ENCODE measurements around the gene GDF2. TPM values are rescaled to one million over a fixed set of nuclear protein-coding genes. Genes with fewer than 3 reads are reported as not detected.

GDF2 gene
- total RNA-seq, 1 donor from 2014 or later, result not detected

DNA sequence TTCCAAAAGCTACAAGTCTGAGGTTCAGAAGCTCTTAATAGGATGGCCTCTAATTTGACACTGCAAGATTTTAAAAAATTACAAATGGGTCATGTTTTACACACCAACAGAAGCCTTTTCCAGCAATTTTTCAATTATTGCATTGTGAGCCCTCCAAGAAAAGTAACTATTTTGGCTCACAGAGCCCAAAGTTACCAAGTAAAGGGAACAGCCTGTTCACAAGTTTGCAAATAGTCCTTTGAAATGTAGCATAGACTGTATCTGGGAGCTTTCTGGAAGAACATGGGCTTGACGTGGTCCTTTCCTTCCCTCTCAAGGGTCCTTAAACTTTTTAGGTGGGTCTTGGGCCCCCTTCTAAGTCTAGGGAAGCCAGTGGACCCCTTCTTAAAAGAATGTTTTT, 23.5 kb upstream of the GDF2 start:
- Histone ChIP-seq H3K9me3 (no peaks in the 10 kb centered on the region), H3K4me1 (no peaks in the 10 kb centered on the region), H3K27ac (peak overlapping the region; percentile 36), H3K4me3 (no peak overlapping the region), H3K36me3 (no peaks in the 10 kb centered on the region), H3K27me3 (peaks cover 23% of the 10 kb centered on the region)
- intact Hi-C loops (cut with DNase I), result no loop called here
- TF ChIP-seq, protein P1, sequence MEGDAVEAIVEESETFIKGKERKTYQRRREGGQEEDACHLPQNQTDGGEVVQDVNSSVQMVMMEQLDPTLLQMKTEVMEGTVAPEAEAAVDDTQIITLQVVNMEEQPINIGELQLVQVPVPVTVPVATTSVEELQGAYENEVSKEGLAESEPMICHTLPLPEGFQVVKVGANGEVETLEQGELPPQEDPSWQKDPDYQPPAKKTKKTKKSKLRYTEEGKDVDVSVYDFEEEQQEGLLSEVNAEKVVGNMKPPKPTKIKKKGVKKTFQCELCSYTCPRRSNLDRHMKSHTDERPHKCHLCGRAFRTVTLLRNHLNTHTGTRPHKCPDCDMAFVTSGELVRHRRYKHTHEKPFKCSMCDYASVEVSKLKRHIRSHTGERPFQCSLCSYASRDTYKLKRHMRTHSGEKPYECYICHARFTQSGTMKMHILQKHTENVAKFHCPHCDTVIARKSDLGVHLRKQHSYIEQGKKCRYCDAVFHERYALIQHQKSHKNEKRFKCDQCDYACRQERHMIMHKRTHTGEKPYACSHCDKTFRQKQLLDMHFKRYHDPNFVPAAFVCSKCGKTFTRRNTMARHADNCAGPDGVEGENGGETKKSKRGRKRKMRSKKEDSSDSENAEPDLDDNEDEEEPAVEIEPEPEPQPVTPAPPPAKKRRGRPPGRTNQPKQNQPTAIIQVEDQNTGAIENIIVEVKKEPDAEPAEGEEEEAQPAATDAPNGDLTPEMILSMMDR (IDR thresholded peaks at IDR 0.05), result no peak
- DNase-seq (no peak), ATAC-seq (no peak)

DNA sequence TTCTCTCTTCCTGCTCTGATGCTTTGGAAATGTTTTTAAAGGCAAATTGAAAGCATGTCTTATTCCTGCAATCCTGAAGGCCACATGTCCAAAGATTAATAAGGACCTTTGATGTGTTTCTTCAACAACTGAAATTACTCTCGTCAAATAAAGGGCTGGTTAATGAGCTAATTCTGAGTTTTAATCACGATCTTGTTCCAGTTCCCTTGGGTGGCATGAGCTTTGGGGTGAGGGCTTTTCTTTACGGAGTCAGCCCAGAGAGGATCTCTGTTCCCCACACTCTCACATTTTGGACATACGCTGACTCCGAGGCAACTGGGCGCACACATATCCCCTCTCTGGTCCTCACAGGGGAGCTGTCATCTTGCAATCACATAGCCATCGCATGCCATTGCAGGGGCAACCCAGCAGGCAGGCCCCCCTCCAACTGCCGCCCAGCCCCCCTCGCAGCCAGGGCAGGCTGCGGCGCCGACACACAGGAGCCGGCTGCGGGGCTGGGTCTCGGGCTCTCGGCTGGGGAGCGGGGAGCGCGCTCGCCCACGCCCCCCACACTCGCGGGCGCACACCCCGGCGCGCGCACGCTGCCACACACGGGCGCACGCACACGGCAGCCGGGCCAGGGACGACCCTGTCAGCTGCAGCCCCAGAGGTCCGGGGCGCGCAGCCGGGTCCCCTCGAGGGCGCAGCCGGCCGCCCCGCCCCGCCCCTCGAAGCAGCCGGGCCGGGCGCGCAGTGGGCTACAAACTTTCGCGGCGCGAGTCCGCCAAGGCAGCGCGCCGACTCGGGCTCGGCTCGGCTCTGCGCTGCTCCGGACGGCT, 22.4 kb upstream of the GDF2 start, which contains the start of gene GDF10:
Gene GDF10 (plus strand): TSS at position 587 of the 818 bp plus-strand sequence. CDS start 455 bp downstream, outside the sequence.
- Histone ChIP-seq H3K27ac (peak within 1 kb of the TSS; percentile 58), H3K4me3 (peak within 1 kb of the TSS; percentile 49), H3K27me3 (peaks cover 23% of the 10 kb centered on the region), H3K4me1 (no peaks in the 10 kb centered on the region), H3K9me3 (no peaks in the 10 kb centered on the region), H3K36me3 (no peaks in the 10 kb centered on the region)
- intact Hi-C loops (cut with DNase I), result no loop called here
- TF ChIP-seq, protein P1 (IDR thresholded peaks at IDR 0.05), result no peak
- ATAC-seq (peak; percentile 14), DNase-seq (no peak)

DNA sequence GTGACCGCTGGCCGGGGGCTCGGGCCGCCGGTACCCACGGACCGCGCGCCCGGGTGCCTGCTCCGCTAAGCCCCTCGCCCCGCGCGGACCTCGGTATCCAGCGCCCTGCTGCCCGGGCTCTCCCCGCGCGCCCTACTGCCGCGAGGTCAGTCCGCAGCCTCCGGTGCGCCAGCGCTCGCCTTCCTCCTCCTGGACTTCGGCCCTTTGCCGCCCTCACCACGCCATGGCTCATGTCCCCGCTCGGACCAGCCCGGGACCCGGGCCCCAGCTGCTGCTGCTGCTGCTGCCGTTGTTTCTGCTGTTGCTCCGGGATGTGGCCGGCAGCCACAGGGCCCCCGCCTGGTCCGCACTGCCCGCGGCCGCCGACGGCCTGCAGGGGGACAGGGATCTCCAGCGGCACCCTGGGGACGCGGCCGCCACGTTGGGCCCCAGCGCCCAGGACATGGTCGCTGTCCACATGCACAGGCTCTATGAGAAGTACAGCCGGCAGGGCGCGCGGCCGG, 21.8 kb upstream of the GDF2 start:
- H3K4me1 ChIP-seq, result no peaks in the 10 kb centered on the region
- H3K4me3 ChIP-seq, result peak overlapping the region; percentile 49
- TF ChIP-seq, protein P1 (IDR thresholded peaks at IDR 0.05), result peak; percentile 11
- no peak for DNase-seq
- peak; percentile 6 for ATAC-seq
- no peaks in the 10 kb centered on the region for H3K36me3 ChIP-seq
- H3K27me3 ChIP-seq, result peaks cover 23% of the 10 kb centered on the region
- peak overlapping the region; percentile 58 for H3K27ac ChIP-seq
- no peaks in the 10 kb centered on the region for H3K9me3 ChIP-seq
- intact Hi-C loops (cut with DNase I), result no loop called here

DNA sequence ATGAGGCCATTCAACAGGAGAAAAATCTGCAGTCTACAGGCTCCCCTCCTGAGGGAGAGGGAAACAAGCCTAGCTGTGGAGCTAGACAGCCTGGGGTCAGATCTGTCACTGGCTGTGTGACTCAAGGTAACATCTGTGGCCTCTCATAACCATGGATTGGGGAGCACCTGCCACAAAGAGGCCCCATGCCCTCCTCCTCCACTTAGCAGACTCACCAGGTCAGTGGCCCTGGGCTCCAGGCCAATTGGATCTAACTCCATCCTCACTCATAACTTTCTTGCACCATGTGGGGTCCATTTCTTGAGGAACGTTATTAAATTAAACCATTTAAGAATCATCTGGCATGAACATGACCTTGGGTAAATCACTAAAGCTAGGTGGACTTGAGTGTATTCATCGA, 20.4 kb upstream of the GDF2 start:
- TF ChIP-seq, protein P1 (IDR thresholded peaks at IDR 0.05), result no peak
- H3K4me1 ChIP-seq, result no peaks in the 10 kb centered on the region
- peaks cover 23% of the 10 kb centered on the region for H3K27me3 ChIP-seq
- no peaks in the 10 kb centered on the region for H3K36me3 ChIP-seq
- no peak overlapping the region for H3K27ac ChIP-seq
- no peak for DNase-seq
- ATAC-seq, result no peak
- H3K4me3 ChIP-seq, result peak overlapping the region; percentile 49
- intact Hi-C loops (cut with DNase I), result no loop called here
- H3K9me3 ChIP-seq, result no peaks in the 10 kb centered on the region

DNA sequence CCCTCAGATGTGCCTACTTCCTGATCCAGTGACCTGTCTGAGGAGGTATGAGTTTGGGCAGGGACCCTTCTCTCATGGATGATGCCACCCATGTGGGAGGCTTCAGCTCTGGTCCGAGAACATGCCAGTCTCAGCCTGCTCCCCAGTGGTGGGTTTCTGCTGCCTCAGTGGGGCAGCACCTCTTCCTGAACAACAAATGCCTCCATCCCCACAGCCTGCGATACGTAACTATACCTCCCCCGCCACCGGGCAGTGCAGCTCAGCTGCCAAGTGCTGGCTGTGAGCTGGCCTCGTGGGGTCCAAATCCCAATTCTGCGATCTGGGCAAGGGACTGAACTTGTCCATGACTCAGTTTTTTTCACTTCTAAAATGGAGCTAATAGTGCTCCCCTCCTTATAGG, 19.1 kb upstream of the GDF2 start:
- no peak for DNase-seq
- Histone ChIP-seq H3K27me3 (peaks cover 29% of the 10 kb centered on the region), H3K4me1 (no peaks in the 10 kb centered on the region), H3K27ac (no peak overlapping the region), H3K36me3 (no peaks in the 10 kb centered on the region), H3K4me3 (no peak overlapping the region), H3K9me3 (no peaks in the 10 kb centered on the region)
- intact Hi-C loops (cut with DNase I), result no loop called here
- ATAC-seq, result no peak
- TF ChIP-seq, protein P1 (IDR thresholded peaks at IDR 0.05), result no peak

Data from upper lobe of right lung (tissue), 1 donor.